ENCODE results near the gene UNC5CL. TPM values are rescaled to one million over a fixed set of nuclear protein-coding genes. Genes with fewer than 3 reads are reported as not detected.

The UNC5CL gene
- total RNA-seq, 2 experiments from 2014 or later, result 0.49 to 0.85 TPM

- Histone ChIP-seq H3K9me2 (ENCODE audit: insufficient read depth, low read length) (no peaks in the 10 kb centered on the region), H3K9me3 (ENCODE audit: low read length) (no peaks in the 10 kb centered on the region), H3K4me1 (ENCODE audit: insufficient read depth, low read length, poor library complexity, severe bottlenecking) (no peaks in the 10 kb centered on the region), H4K20me1 (ENCODE audit: insufficient read depth, low read length) (no peaks in the 10 kb centered on the region), H3K79me2 (ENCODE audit: insufficient read depth, low read depth, low read length) (no peaks in the 10 kb centered on the region), H3K27ac (ENCODE audit: low read depth, low read length, poor library complexity, severe bottlenecking) (no peak overlapping the region), H2AFZ (ENCODE audit: low read length) (no peak overlapping the region), H3K4me3 (ENCODE audit: low read depth, low read length, poor library complexity, severe bottlenecking) (no peak overlapping the region), H3K4me2 (ENCODE audit: low read length) (no peak overlapping the region), H3K36me3 (ENCODE audit: insufficient read depth, low read length) (no peaks in the 10 kb centered on the region)
- ChIA-PET CTCF (ENCODE audit: unreplicated experiment) (no interaction called here), POLR2A (no interaction called here)
- intact Hi-C loops (cut with micrococcal nuclease; ENCODE audit: unreplicated experiment), result no loop called here
- TF ChIP-seq CTCF (conservative IDR thresholded peaks at IDR 0.05; ENCODE audit: low read length), result no peak
- TF ChIP-seq EZH2phosphoT487 (IDR thresholded peaks at IDR 0.05; ENCODE audit: borderline replicate concordance, low read depth, low read length), result no peak
- no TSS peak for BruUV-seq (replicated peaks)
- no peak for DNase-seq (ENCODE audit: low spot score)
Observed at GRCh38 chr6:40977085-40977484, 61.9 kb downstream of the UNC5CL start.

Other genes starting within 250 kb of the UNC5CL start
- not detected in 2 replicates for gene TSPO2, start 3.2 kb upstream of the UNC5CL start, total RNA-seq (2014; rRNA removed; shearing (Covaris generic))
- not detected in 2 replicates for gene TSPO2, start 3.2 kb upstream of the UNC5CL start, total RNA-seq (2022)
- not detected in 2 replicates for gene APOBEC2, start 14.0 kb upstream of the UNC5CL start, total RNA-seq (2014; rRNA removed; shearing (Covaris generic))
- not detected in 2 replicates for gene APOBEC2, start 14.0 kb upstream of the UNC5CL start, total RNA-seq (2022)
- 19.5 and 21.0 TPM in 2 replicates for gene OARD1, start 33.1 kb upstream of the UNC5CL start, total RNA-seq (2014; rRNA removed; shearing (Covaris generic))
- 41.6 and 47.9 TPM in 2 replicates for gene OARD1, start 33.1 kb upstream of the UNC5CL start, total RNA-seq (2022)
- gene NFYA, start 33.8 kb upstream of the UNC5CL start, total RNA-seq (2014; rRNA removed; shearing (Covaris generic)), result 23.5 and 29.5 TPM in 2 replicates
- gene NFYA, start 33.8 kb upstream of the UNC5CL start, total RNA-seq (2022), result 46.4 and 47.9 TPM in 2 replicates
- not detected in 2 replicates for gene TREML1, start 115.1 kb upstream of the UNC5CL start, total RNA-seq (2014; rRNA removed; shearing (Covaris generic))
- not detected in 2 replicates for gene TREML1, start 115.1 kb upstream of the UNC5CL start, total RNA-seq (2022)
- not detected in 2 replicates for gene TREM2, start 123.9 kb upstream of the UNC5CL start, total RNA-seq (2014; rRNA removed; shearing (Covaris generic))
- gene TREM2, start 123.9 kb upstream of the UNC5CL start, total RNA-seq (2022), result not detected in 2 replicates
- 5.5 and 6.2 TPM in 2 replicates for gene TREML2, start 161.9 kb upstream of the UNC5CL start, total RNA-seq (2014; rRNA removed; shearing (Covaris generic))
- gene TREML2, start 161.9 kb upstream of the UNC5CL start, total RNA-seq (2022), result 15.1 and 17.4 TPM in 2 replicates
- gene TREML4, start 189.1 kb upstream of the UNC5CL start, total RNA-seq (2014; rRNA removed; shearing (Covaris generic)), result not detected in 2 replicates
- gene TREML4, start 189.1 kb upstream of the UNC5CL start, total RNA-seq (2022), result not detected in 2 replicates
- 0.19 TPM in 1 of 2 replicates, not detected in the other for gene TREM1, start 247.5 kb upstream of the UNC5CL start, total RNA-seq (2014; rRNA removed; shearing (Covaris generic))
- gene TREM1, start 247.5 kb upstream of the UNC5CL start, total RNA-seq (2022), result 0.51 and 0.55 TPM in 2 replicates

All from OCI-LY7 (cell line).